HepG2 (cell line): ENCODE data around the gene TNFSF9. TPM values are rescaled to one million over a fixed set of nuclear protein-coding genes. Genes with fewer than 3 reads are reported as not detected.

Source experiments
- ATF7 ChIP-seq, 2 experiments: fragments of 450-650 bp in 1 of 2; sonication (generic) in 1 of 2; formaldehyde crosslinking in 1 of 2; IDR thresholded peaks; 2 replicates each; pipeline versions ENCODE4 v1.4.0 to v1.6.1; 2016 to 2020; ENCODE audit warnings: antibody characterized with exemption in 1 of 2, mild to moderate bottlenecking in 1 of 2, missing genetic modification reagents in 1 of 2
- CAMTA2 ChIP-seq: sonication (generic); formaldehyde crosslinking; IDR thresholded peaks from 2 replicates; pipeline ENCODE4 v1.4.0; 2020; ENCODE audit warnings: mild to moderate bottlenecking, missing genetic modification reagents, borderline replicate concordance
- HOXA3 ChIP-seq: sonication (generic); formaldehyde crosslinking; IDR thresholded peaks from 2 replicates; pipeline ENCODE4 v1.5.0; 2020; ENCODE audit warnings: missing genetic modification reagents
- JARID2 ChIP-seq: sonication (generic); formaldehyde crosslinking; IDR thresholded peaks from 2 replicates; pipeline ENCODE4 v1.8.1; 2023; ENCODE audit warnings: missing genetic modification reagents, inconsistent platforms; ENCODE audit not compliant: insufficient replicate concordance
- KDM2A ChIP-seq: sonication (generic); formaldehyde crosslinking; IDR thresholded peaks from 2 replicates; pipeline ENCODE4 v1.4.0; 2020; ENCODE audit warnings: low read depth, missing genetic modification reagents, borderline replicate concordance
- KLF13 ChIP-seq: sonication (generic); formaldehyde crosslinking; IDR thresholded peaks from 2 replicates; pipeline ENCODE4 v1.4.0; 2020; ENCODE audit warnings: mild to moderate bottlenecking, missing genetic modification reagents
- MXD4 ChIP-seq: IDR thresholded peaks from 2 replicates; pipeline ENCODE4 v1.6.1; 2016; ENCODE audit warnings: mild to moderate bottlenecking, missing biosample characterization, missing genetic modification reagents
- RXRB ChIP-seq: IDR thresholded peaks from 2 replicates; pipeline ENCODE4 v1.6.1; 2016; ENCODE audit warnings: borderline replicate concordance, missing genetic modification reagents, missing compliant biosample characterization
- SAP130 ChIP-seq: IDR thresholded peaks from 2 replicates; pipeline ENCODE4 v1.6.1; 2016; ENCODE audit warnings: low read depth
- SP1 ChIP-seq, 2 experiments: fragments of 450-650 bp in 1 of 2; sonication (generic) in 1 of 2; formaldehyde crosslinking in 1 of 2; IDR thresholded peaks; 2 replicates each; pipeline versions ENCODE4 v1.4.0 to v1.6.1; 2016 to 2020; ENCODE audit warnings: missing genetic modification reagents in 1 of 2
- ZNF441 ChIP-seq: sonication (generic); formaldehyde crosslinking; IDR thresholded peaks from 2 replicates; pipeline ENCODE4 v1.7.0; 2021; ENCODE audit warnings: missing genetic modification reagents, borderline replicate concordance
- ZNF567 ChIP-seq: sonication (generic); formaldehyde crosslinking; IDR thresholded peaks from 2 replicates; pipeline ENCODE4 v1.8.1; 2023; ENCODE audit warnings: mild to moderate bottlenecking, missing genetic modification reagents, borderline replicate concordance
- ZNF788 ChIP-seq: sonication (generic); formaldehyde crosslinking; IDR thresholded peaks from 2 replicates; pipeline ENCODE4 v1.5.0; 2020; ENCODE audit warnings: mild to moderate bottlenecking, missing genetic modification reagents, borderline replicate concordance
- polyA plus RNA-seq, 8 experiments: library from polyadenylated mRNA; depleted of rRNA in 3 of 8; stranded (reverse) in 7 of 8; unstranded in 1 of 8; fragments of >200 nt; fragmentation: Illumina TruSeq in 4 of 8; extraction: Trizol in 4 of 8; gene quantifications; 2 replicates each; pipeline versions ENCODE4 v1.2.1 to v1.2.3, GENCODE V29; 2011 to 2016; ENCODE audit warnings: low read depth in 4 of 8, missing spikeins in 1 of 8, mixed read lengths in 1 of 8; ENCODE audit not compliant: insufficient read depth in 1 of 8
- total RNA-seq, 5 experiments: library from RNA; depleted of rRNA; stranded (reverse); fragments of >200 nt; fragmentation: Illumina TruSeq; extraction: Trizol; gene quantifications; 2 replicates each; pipeline ENCODE4 v1.2.3, GENCODE V29; 2016; ENCODE audit warnings: low read depth in 1 of 5
- TF ChIP-seq, protein P1 (sequence below): sonication (generic); formaldehyde crosslinking; IDR thresholded peaks from 2 replicates; pipeline ENCODE4 v1.5.1; 2020; ENCODE audit warnings: mild to moderate bottlenecking, missing genetic modification reagents, moderate library complexity
- TF ChIP-seq, protein P2 (sequence below): sonication (generic); formaldehyde crosslinking; IDR thresholded peaks from 2 replicates; pipeline ENCODE4 v1.9.0; 2022; ENCODE audit warnings: low read depth, missing genetic modification reagents
- TF ChIP-seq, protein P3 (sequence below): sonication (generic); formaldehyde crosslinking; IDR thresholded peaks from 2 replicates; pipeline ENCODE4 v1.4.0; 2020; ENCODE audit warnings: missing genetic modification reagents

TNFSF9 gene
- total and polyA plus RNA-seq, 2 of the 13 experiments (the other 11 are each of a cell fraction or from before 2014, with no cell fraction given) = 1.0 to 1.8 TPM

DNA sequence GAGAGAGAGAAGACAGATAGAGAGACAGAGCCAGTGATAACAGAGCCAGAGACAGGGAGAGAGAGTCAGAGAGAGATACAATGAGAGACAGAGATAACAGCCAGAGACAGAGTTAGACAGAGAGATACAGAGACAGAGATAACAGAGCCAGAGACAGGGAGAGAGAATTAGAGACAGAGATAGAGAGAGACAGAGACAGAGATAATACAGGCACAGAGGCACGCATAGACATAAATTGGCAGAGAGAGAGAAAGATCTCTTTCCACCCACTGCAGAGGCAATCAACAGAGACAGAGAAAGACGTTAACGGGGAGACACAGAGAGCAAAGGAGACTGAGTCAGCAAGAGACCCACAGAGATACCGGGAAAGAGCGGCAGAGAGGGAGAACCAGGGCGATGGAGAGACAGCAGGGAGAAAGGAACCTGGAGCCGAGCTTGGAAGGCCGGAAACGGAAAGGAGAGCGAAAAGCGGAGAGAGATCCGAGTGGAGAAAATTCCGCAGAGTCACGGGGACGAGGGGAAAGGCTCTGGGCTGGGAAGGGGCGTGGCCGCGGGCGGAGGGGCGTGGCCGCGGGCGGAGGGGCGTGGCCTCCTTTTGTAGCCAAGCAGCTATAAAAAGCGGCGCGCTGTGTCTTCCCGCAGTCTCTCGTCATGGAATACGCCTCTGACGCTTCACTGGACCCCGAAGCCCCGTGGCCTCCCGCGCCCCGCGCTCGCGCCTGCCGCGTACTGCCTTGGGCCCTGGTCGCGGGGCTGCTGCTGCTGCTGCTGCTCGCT, at the start of gene TNFSF9 (continued):
- TF ChIP-seq, protein P1, sequence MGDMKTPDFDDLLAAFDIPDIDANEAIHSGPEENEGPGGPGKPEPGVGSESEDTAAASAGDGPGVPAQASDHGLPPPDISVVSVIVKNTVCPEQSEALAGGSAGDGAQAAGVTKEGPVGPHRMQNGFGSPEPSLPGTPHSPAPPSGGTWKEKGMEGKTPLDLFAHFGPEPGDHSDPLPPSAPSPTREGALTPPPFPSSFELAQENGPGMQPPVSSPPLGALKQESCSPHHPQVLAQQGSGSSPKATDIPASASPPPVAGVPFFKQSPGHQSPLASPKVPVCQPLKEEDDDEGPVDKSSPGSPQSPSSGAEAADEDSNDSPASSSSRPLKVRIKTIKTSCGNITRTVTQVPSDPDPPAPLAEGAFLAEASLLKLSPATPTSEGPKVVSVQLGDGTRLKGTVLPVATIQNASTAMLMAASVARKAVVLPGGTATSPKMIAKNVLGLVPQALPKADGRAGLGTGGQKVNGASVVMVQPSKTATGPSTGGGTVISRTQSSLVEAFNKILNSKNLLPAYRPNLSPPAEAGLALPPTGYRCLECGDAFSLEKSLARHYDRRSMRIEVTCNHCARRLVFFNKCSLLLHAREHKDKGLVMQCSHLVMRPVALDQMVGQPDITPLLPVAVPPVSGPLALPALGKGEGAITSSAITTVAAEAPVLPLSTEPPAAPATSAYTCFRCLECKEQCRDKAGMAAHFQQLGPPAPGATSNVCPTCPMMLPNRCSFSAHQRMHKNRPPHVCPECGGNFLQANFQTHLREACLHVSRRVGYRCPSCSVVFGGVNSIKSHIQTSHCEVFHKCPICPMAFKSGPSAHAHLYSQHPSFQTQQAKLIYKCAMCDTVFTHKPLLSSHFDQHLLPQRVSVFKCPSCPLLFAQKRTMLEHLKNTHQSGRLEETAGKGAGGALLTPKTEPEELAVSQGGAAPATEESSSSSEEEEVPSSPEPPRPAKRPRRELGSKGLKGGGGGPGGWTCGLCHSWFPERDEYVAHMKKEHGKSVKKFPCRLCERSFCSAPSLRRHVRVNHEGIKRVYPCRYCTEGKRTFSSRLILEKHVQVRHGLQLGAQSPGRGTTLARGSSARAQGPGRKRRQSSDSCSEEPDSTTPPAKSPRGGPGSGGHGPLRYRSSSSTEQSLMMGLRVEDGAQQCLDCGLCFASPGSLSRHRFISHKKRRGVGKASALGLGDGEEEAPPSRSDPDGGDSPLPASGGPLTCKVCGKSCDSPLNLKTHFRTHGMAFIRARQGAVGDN = peak; percentile 80
- TF ChIP-seq JARID2 = no peak
- no peak for TF ChIP-seq ZNF567
- TF ChIP-seq, protein P2, sequence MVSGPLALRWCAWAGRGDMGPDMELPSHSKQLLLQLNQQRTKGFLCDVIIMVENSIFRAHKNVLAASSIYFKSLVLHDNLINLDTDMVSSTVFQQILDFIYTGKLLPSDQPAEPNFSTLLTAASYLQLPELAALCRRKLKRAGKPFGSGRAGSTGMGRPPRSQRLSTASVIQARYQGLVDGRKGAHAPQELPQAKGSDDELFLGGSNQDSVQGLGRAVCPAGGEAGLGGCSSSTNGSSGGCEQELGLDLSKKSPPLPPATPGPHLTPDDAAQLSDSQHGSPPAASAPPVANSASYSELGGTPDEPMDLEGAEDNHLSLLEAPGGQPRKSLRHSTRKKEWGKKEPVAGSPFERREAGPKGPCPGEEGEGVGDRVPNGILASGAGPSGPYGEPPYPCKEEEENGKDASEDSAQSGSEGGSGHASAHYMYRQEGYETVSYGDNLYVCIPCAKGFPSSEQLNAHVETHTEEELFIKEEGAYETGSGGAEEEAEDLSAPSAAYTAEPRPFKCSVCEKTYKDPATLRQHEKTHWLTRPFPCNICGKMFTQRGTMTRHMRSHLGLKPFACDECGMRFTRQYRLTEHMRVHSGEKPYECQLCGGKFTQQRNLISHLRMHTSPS = no peak
- peak; percentile 20; the same call in 1 of the 2 replicates for TF ChIP-seq RXRB
- 0 out of 2 replicates have a peak, but pooled peaks have one; percentile 29 for TF ChIP-seq MXD4 (CRISPR knock-in tag)
- no peak for TF ChIP-seq KLF13
- TF ChIP-seq ATF7 (IDR thresholded peaks at IDR 0.05) = no peak
- no peak for TF ChIP-seq ATF7 (CRISPR knock-in tag; IDR thresholded peaks at IDR 0.05)
- peak; percentile 40; the same call in 1 of the 2 replicates for TF ChIP-seq ZNF788 (CRISPR knock-in tag)
- peak; percentile 62; the same call in 1 of the 2 replicates for TF ChIP-seq KDM2A (CRISPR knock-in tag)
- TF ChIP-seq CAMTA2 = no peak
- TF ChIP-seq SP1 (IDR thresholded peaks at IDR 0.05) = peak; percentile 59; the same call in 1 of the 2 replicates
- peak; percentile 89 for TF ChIP-seq SP1 (CRISPR knock-in tag; IDR thresholded peaks at IDR 0.05)
- TF ChIP-seq HOXA3 (CRISPR knock-in tag) = peak; percentile 50; the same call in 1 of the 2 replicates
- TF ChIP-seq SAP130 (CRISPR knock-in tag) = peak; percentile 67
- peak; percentile 98 for TF ChIP-seq ZNF441 (CRISPR knock-in tag)
- TF ChIP-seq, protein P3, sequence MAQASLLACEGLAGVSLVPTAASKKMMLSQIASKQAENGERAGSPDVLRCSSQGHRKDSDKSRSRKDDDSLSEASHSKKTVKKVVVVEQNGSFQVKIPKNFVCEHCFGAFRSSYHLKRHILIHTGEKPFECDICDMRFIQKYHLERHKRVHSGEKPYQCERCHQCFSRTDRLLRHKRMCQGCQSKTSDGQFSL (CRISPR knock-in tag) = no peak
